Mesendoderm (in vitro differentiated cells): ENCODE results near the gene PTPRS.

Source experiments
- DNase-seq: peaks from one replicate; pipeline ENCODE4 v3.0.0; 2013
- H2AK5ac ChIP-seq: 2 replicates; pipeline ENCODE4 v1.6.1; 2013; ENCODE audit warnings: low read length, inconsistent platforms
- H2BK120ac ChIP-seq: 2 replicates; pipeline ENCODE4 v1.6.1; 2013; ENCODE audit warnings: low read depth, mild to moderate bottlenecking, low read length, moderate library complexity, mixed read lengths
- H2BK15ac ChIP-seq: replicated peaks from 2 replicates; pipeline ENCODE4 v1.6.1; 2013; ENCODE audit warnings: low read depth, mild to moderate bottlenecking, moderate library complexity
- H2BK5ac ChIP-seq: 2 replicates; pipeline ENCODE4 v1.6.1; 2013; ENCODE audit warnings: low read length, inconsistent platforms
- H3K18ac ChIP-seq: 2 replicates; pipeline ENCODE4 v1.6.1; 2013; ENCODE audit warnings: mild to moderate bottlenecking, low read length, mixed read lengths
- H3K23ac ChIP-seq: one replicate; pipeline ENCODE4 v1.6.1; 2013; ENCODE audit warnings: low read length
- H3K27ac ChIP-seq: 2 replicates; pipeline ENCODE4 v1.5.1; 2013; ENCODE audit warnings: low read depth, mild to moderate bottlenecking, inconsistent platforms, low read length, moderate library complexity
- H3K27me3 ChIP-seq: 2 replicates; pipeline ENCODE4 v1.6.1; 2013; ENCODE audit warnings: low read length, control low read depth, mild to moderate bottlenecking, inconsistent platforms; ENCODE audit not compliant: insufficient read depth, poor library complexity
- H3K36me3 ChIP-seq: 2 replicates; pipeline ENCODE4 v1.6.1; 2013; ENCODE audit warnings: low read length, inconsistent platforms; ENCODE audit not compliant: control insufficient read depth, insufficient read depth
- H3K4ac ChIP-seq: one replicate; pipeline ENCODE4 v1.6.1; 2013; ENCODE audit warnings: low read depth, mild to moderate bottlenecking, low read length, moderate library complexity
- H3K4me1 ChIP-seq: 2 replicates; pipeline ENCODE4 v1.6.1; 2013; ENCODE audit warnings: low read depth, low read length, inconsistent platforms; ENCODE audit not compliant: control insufficient read depth
- H3K4me2 ChIP-seq: 2 replicates; pipeline ENCODE4 v1.6.1; 2013; ENCODE audit warnings: low read length
- H3K4me3 ChIP-seq: 2 replicates; pipeline ENCODE4 v1.5.1; 2013; ENCODE audit warnings: mild to moderate bottlenecking, low read length
- H3K56ac ChIP-seq: one replicate; pipeline ENCODE4 v1.6.1; 2013; ENCODE audit warnings: low read length
- H3K79me1 ChIP-seq: 2 replicates; pipeline ENCODE4 v1.6.1; 2013; ENCODE audit warnings: low read length, inconsistent platforms
- H3K79me2 ChIP-seq: 2 replicates; pipeline ENCODE4 v1.6.1; 2013; ENCODE audit warnings: mild to moderate bottlenecking, low read length; ENCODE audit not compliant: control insufficient read depth, insufficient read depth
- H3K9ac ChIP-seq: 2 replicates; pipeline ENCODE4 v1.6.1; 2013; ENCODE audit warnings: low read length, inconsistent platforms
- H4K5ac ChIP-seq: one replicate; pipeline ENCODE4 v1.6.1; 2013; ENCODE audit warnings: low read length
- H4K8ac ChIP-seq: one replicate; pipeline ENCODE4 v1.6.1; 2013; ENCODE audit warnings: low read depth, mild to moderate bottlenecking, control low read depth, low read length, moderate library complexity
- WGBS: extraction: QIAGEN DNeasy Blood & Tissue Kit; methylation state at CpG from one replicate; pipeline ENCODE4 v1.1.7; 2013; ENCODE audit warnings: low lambda C conversion rate, missing lambda C conversion rate; ENCODE audit not compliant: insufficient coverage; ENCODE audit errors: extremely low coverage; 5-methylcytosine and 5-hydroxymethylcytosine counted together

The PTPRS gene

DNA sequence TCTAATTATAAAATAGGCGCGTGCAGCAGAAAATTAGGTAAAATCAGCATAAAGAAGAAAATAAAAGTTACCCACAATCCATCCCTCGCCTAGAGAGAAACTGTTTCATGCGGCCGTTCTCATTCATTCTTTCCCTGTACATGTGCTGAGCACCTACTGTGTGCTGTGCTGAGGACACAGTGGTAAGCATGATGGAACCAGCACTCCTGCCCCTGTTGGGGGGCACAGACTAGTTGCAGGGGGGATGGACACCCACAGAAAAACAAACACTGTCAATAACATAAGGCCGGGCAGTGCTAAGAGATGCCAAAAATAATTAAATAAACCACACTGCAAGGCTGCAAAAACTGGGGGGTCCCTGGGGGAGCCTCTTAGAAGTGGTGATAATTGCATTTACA lies 43.3 kb downstream of the PTPRS start:
- H4K5ac ChIP-seq, result no peak overlapping the region
- H3K4ac ChIP-seq, result no peak overlapping the region
- no peak overlapping the region for H3K9ac ChIP-seq
- no peak overlapping the region for H2AK5ac ChIP-seq
- WGBS, result no CpG with 5 or more reads among the region's 6 CpGs
- no peak overlapping the region for H3K27ac ChIP-seq
- H3K56ac ChIP-seq, result no peak overlapping the region
- no peaks in the 10 kb centered on the region for H3K36me3 ChIP-seq
- no peak overlapping the region for H2BK15ac ChIP-seq
- H3K4me1 ChIP-seq, result peaks cover 2% of the 10 kb centered on the region
- no peak overlapping the region for H3K4me3 ChIP-seq
- no peak overlapping the region for H3K18ac ChIP-seq
- H3K79me1 ChIP-seq, result peaks cover 5% of the 10 kb centered on the region
- H2BK5ac ChIP-seq, result no peak overlapping the region
- peaks cover 1% of the 10 kb centered on the region for H3K79me2 ChIP-seq
- H4K8ac ChIP-seq, result no peak overlapping the region
- DNase-seq, result no peak
- H3K27me3 ChIP-seq, result no peaks in the 10 kb centered on the region
- H3K4me2 ChIP-seq, result no peak overlapping the region
- no peak overlapping the region for H3K23ac ChIP-seq
- no peak overlapping the region for H2BK120ac ChIP-seq

- H4K5ac ChIP-seq, result no peak overlapping the region
- peaks cover 10% of the 10 kb centered on the region for H3K79me1 ChIP-seq
- H3K27ac ChIP-seq, result no peak overlapping the region
- no peak overlapping the region for H3K9ac ChIP-seq
- H2AK5ac ChIP-seq, result no peak overlapping the region
- no peak overlapping the region for H3K23ac ChIP-seq
- H2BK5ac ChIP-seq, result no peak overlapping the region
- no peak overlapping the region for H3K4me3 ChIP-seq
- H3K4me2 ChIP-seq, result no peak overlapping the region
- H3K36me3 ChIP-seq, result no peaks in the 10 kb centered on the region
- H3K56ac ChIP-seq, result no peak overlapping the region
- H3K27me3 ChIP-seq, result no peaks in the 10 kb centered on the region
- no peak overlapping the region for H3K18ac ChIP-seq
- H2BK120ac ChIP-seq, result no peak overlapping the region
- no peak overlapping the region for H2BK15ac ChIP-seq
- H4K8ac ChIP-seq, result no peak overlapping the region
- H3K4me1 ChIP-seq, result peaks cover 5% of the 10 kb centered on the region
- peaks cover 6% of the 10 kb centered on the region for H3K79me2 ChIP-seq
- WGBS, result no CpG with 5 or more reads among the region's 16 CpGs
- DNase-seq, result no peak
- H3K4ac ChIP-seq, result no peak overlapping the region
These were observed 43.9 kb downstream of the PTPRS start for GRCh38 chr19:5296457-5297271.

DNA sequence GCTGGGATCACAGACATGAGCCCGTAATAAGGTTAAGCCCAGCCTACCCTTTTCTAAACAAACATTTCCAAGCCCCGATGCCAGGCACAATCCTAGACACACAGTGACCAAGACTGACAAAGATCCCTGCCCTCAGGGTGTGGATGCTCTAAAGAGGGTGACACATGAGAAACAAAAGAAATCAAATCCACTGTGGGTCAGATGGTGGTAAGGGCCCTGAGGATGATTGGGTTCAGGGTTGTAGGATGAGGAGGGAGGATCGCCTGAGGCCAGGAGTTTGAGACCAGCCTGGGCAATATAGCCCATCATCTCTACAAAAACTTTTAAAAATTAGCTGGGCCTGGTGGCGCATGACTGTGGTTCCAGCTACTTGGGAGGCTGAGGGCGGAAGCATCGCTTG lies 44.6 kb downstream of the PTPRS start:
- H3K4me3 ChIP-seq, result no peak overlapping the region
- H3K9ac ChIP-seq, result no peak overlapping the region
- H2AK5ac ChIP-seq, result no peak overlapping the region
- no peak overlapping the region for H3K56ac ChIP-seq
- H4K8ac ChIP-seq, result no peak overlapping the region
- no peak overlapping the region for H2BK5ac ChIP-seq
- H3K4me1 ChIP-seq, result peaks cover 5% of the 10 kb centered on the region
- no peak overlapping the region for H3K23ac ChIP-seq
- H3K4ac ChIP-seq, result no peak overlapping the region
- H3K36me3 ChIP-seq, result no peaks in the 10 kb centered on the region
- H3K18ac ChIP-seq, result no peak overlapping the region
- WGBS, result no CpG with 5 or more reads among the region's 6 CpGs
- no peak overlapping the region for H3K27ac ChIP-seq
- no peak overlapping the region for H4K5ac ChIP-seq
- no peaks in the 10 kb centered on the region for H3K27me3 ChIP-seq
- DNase-seq, result no peak
- peaks cover 15% of the 10 kb centered on the region for H3K79me1 ChIP-seq
- H2BK15ac ChIP-seq, result no peak overlapping the region
- peaks cover 11% of the 10 kb centered on the region for H3K79me2 ChIP-seq
- H3K4me2 ChIP-seq, result no peak overlapping the region
- no peak overlapping the region for H2BK120ac ChIP-seq

- Histone ChIP-seq H3K56ac (peak overlapping the region; percentile 42), H3K79me2 (peaks cover 13% of the 10 kb centered on the region), H2BK5ac (no peak overlapping the region), H3K4me1 (peaks cover 5% of the 10 kb centered on the region), H2AK5ac (no peak overlapping the region), H3K4me2 (peak overlapping the region; percentile 73), H3K27ac (no peak overlapping the region), H2BK15ac (no peak overlapping the region), H3K27me3 (no peaks in the 10 kb centered on the region), H3K79me1 (peaks cover 18% of the 10 kb centered on the region), H4K5ac (no peak overlapping the region), H3K23ac (no peak overlapping the region), H4K8ac (no peak overlapping the region), H2BK120ac (no peak overlapping the region), H3K4me3 (no peak overlapping the region), H3K36me3 (no peaks in the 10 kb centered on the region), H3K4ac (no peak overlapping the region), H3K9ac (no peak overlapping the region), H3K18ac (no peak overlapping the region)
- WGBS, result no CpG with 5 or more reads among the region's 22 CpGs
- no peak for DNase-seq
These were observed 46.0 kb downstream of the PTPRS start for GRCh38 chr19:5294403-5295160.

- no peak overlapping the region for H3K4ac ChIP-seq
- no peak overlapping the region for H3K27ac ChIP-seq
- peaks cover 18% of the 10 kb centered on the region for H3K79me1 ChIP-seq
- H4K5ac ChIP-seq, result no peak overlapping the region
- no CpG with 5 or more reads among the region's 47 CpGs for WGBS
- no peak overlapping the region for H2BK120ac ChIP-seq
- no peak overlapping the region for H2BK5ac ChIP-seq
- peaks cover 13% of the 10 kb centered on the region for H3K79me2 ChIP-seq
- peak overlapping the region; percentile 22 for H3K18ac ChIP-seq
- no peaks in the 10 kb centered on the region for H3K27me3 ChIP-seq
- no peak overlapping the region for H2BK15ac ChIP-seq
- peak overlapping the region; percentile 57 for H3K9ac ChIP-seq
- no peaks in the 10 kb centered on the region for H3K36me3 ChIP-seq
- no peak overlapping the region for H2AK5ac ChIP-seq
- peak overlapping the region; percentile 80 for H3K4me2 ChIP-seq
- no peak overlapping the region for H4K8ac ChIP-seq
- H3K4me1 ChIP-seq, result peaks cover 5% of the 10 kb centered on the region
- no peak overlapping the region for H3K23ac ChIP-seq
- H3K4me3 ChIP-seq, result peak overlapping the region; percentile 58
- peak; percentile 68 for DNase-seq
- peak overlapping the region; percentile 82 for H3K56ac ChIP-seq
These were observed 46.8 kb downstream of the PTPRS start for GRCh38 chr19:5293612-5294378.
